Pancreas (tissue), 10 donors: Measurements from ENCODE around the gene DGUOK. TPM values are rescaled to one million over a fixed set of nuclear protein-coding genes. Genes with fewer than 3 reads are reported as not detected.

ENCODE experiments used
- ATAC-seq, 4 donors: fragments of 200-7000 bp; cut with Tn5 transposase; one replicate each; pipeline versions ENCODE4 v1.8.0 to v1.9.1; 2020; ENCODE audit warnings: mild to moderate bottlenecking in 4 of 4, moderate library complexity in 4 of 4
- DNase-seq, 6 donors: peaks; one replicate each; pipeline ENCODE4 v3.0.0-alpha.2; 2020
- FAIRE-seq: peaks from 2 replicates; lab custom pipeline; 2012; peaks lifted over from hg19 to GRCh38; lab: Jason Lieb, UNC
- H3K27ac ChIP-seq, 4 donors: fragments of 200-600 bp; sonication (generic); 1 replicate in 3 of 4; 2 replicates in 1 of 4; pipeline versions ENCODE4 v1.5.0 to v1.8.0; 2020
- H3K27me3 ChIP-seq, 4 donors: fragments of 200-600 bp; one replicate each; pipeline ENCODE4 v1.8.0; 2021
- H3K36me3 ChIP-seq, 3 donors: fragments of 200-600 bp; sonication (generic) in 1 of 3; one replicate each; pipeline versions ENCODE4 v1.5.0 to v1.8.0; 2020 to 2021
- H3K4me1 ChIP-seq, 3 donors: fragments of 200-600 bp; one replicate each; pipeline ENCODE4 v1.8.0; 2021
- H3K4me3 ChIP-seq, 4 donors: fragments of 200-600 bp; sonication (generic) in 2 of 4; one replicate each; pipeline versions ENCODE4 v1.5.0 to v1.8.0; 2020 to 2021
- H3K9me3 ChIP-seq, 4 donors: fragments of 200-600 bp; one replicate each; pipeline ENCODE4 v1.8.0; 2021
- WGBS, 2 donors: extraction: QIAGEN DNeasy Blood & Tissue Kit; methylation state at CpG; one replicate each; pipeline ENCODE4 v1.1.7; 2013; 5-methylcytosine and 5-hydroxymethylcytosine counted together
- intact Hi-C, 3 donors: fragments of 100-400 bp; cut with DNase I; formaldehyde crosslinking; loops; one replicate each; pipeline versions ENCODE4 v1.11.1 to v1.14.2; 2022
- polyA plus RNA-seq, 2 donors: library from polyadenylated mRNA; stranded (reverse); fragments of 200-250 nt; gene quantifications; one replicate each; pipeline ENCODE4 v1.2.3, GENCODE V29; 2013
- total RNA-seq, 6 donors: library from RNA; stranded (reverse); fragmentation: NEBNext Ultra II Directional in 4 of 6; extraction: Animal tissue kit (Norgen Biotek cat#: 25700) in 4 of 6; gene quantifications; one replicate each; pipeline versions ENCODE4 v1.2.1 to v1.2.4, GENCODE V29; 2021 to 2023
- TF ChIP-seq, protein P1 (sequence below), 4 donors: fragments of 200-600 bp; sonication (generic) in 3 of 4; IDR thresholded peaks; one replicate each; pipeline versions ENCODE4 v1.5.0 to v1.8.0; 2021; ENCODE audit warnings: antibody characterized with exemption in 4 of 4
- donor health status: healthy with polysubstance abuse.
- donor health status: DM: no; HTN: no; CAD: no; lungs with moderate emphysema.
- donor health status: DM: no; HTN: no; CAD: no.
- donor health status: control.
- donor health status: control.
- donor health status: Bipolar disorder and iron deficiency.
- donor health status: DM: yes; HTN: yes; CAD: no.
- donor health status: DM: no; HTN: no; CAD: no.
- donor health status: DM: no; HTN: no; CAD: no.
- donor health status: DM: yes; HTN: yes; CAD: no.

The DGUOK gene
- total and polyA plus RNA-seq, 8 donors, result 13.1 to 47.0 (median 17.3) TPM

DNA sequence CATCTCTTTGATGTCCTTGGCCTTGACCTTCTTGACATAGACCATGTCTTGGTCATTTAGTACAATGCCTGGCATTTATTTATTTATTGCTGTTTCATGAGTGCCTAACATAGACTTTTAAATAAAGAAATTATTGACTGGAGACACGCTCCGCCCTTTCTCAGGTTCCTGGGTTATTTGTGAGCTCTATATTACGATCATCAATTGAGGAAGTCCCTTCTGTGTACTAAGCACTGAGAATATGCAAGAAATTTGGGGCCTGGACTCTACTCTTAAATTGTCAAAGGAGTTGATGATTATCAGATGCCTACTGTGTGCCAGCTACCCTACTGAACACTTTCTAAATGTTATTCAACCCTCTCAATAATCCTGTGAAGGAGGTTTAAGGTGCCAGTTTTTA is 38.4 kb downstream of the DGUOK start:
- 97 to 98% methylated on average over 3 of the region's 3 CpGs for WGBS, 2 donors
- H3K27me3 ChIP-seq, result no peaks in the 10 kb centered on the region
- H3K27ac ChIP-seq, result no peak overlapping the region
- no peak for DNase-seq
- intact Hi-C loops, result no loop called here
- H3K36me3 ChIP-seq, result no peaks in the 10 kb centered on the region
- no peaks in the 10 kb centered on the region for H3K4me1 ChIP-seq
- no peak for ATAC-seq
- H3K9me3 ChIP-seq, result no peaks in the 10 kb centered on the region
- FAIRE-seq, result no peak
- TF ChIP-seq, protein P1, sequence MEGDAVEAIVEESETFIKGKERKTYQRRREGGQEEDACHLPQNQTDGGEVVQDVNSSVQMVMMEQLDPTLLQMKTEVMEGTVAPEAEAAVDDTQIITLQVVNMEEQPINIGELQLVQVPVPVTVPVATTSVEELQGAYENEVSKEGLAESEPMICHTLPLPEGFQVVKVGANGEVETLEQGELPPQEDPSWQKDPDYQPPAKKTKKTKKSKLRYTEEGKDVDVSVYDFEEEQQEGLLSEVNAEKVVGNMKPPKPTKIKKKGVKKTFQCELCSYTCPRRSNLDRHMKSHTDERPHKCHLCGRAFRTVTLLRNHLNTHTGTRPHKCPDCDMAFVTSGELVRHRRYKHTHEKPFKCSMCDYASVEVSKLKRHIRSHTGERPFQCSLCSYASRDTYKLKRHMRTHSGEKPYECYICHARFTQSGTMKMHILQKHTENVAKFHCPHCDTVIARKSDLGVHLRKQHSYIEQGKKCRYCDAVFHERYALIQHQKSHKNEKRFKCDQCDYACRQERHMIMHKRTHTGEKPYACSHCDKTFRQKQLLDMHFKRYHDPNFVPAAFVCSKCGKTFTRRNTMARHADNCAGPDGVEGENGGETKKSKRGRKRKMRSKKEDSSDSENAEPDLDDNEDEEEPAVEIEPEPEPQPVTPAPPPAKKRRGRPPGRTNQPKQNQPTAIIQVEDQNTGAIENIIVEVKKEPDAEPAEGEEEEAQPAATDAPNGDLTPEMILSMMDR (IDR thresholded peaks at IDR 0.05), result no peak
- H3K4me3 ChIP-seq, result no peak overlapping the region

DNA sequence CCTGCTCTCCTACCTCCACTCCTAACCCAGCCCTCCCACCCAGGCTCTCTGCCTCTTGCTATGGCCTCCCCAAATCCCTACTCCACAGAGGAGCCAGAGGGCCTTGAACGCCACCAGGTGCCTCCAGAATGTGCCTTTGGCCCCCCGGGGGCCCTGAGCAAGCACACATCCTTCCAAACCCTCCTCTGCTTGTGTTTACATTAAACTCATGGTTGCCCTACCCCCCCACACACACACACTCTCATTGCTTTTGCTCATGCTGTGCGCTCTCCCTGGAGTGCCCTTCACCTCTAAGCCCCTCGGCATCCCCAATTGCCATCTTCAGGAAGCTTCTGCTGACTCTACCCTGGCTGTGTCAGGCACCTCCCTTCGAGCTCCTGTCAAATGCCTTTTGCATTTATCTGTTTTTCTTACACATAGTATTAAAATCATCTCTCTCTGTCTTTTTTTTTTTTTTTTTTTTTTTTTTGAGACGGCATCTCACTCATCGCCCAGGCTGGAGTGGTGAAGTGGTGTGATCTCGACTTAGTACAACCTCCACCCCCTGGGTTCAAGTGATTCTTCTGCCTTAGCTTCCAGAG is 41.8 kb downstream of the DGUOK start:
- Histone ChIP-seq H3K27ac (no peak overlapping the region), H3K36me3 (no peaks in the 10 kb centered on the region), H3K4me1 (peaks cover 6 to 11% (median 9%) of the 10 kb centered on the region in 3 donors), H3K4me3 (no peak overlapping the region), H3K27me3 (no peaks in the 10 kb centered on the region), H3K9me3 (no peaks in the 10 kb centered on the region)
- WGBS, 2 donors, result 90 to 96% methylated on average over 8 of the region's 8 CpGs
- no peak for ATAC-seq
- FAIRE-seq, result no peak
- no peak for DNase-seq
- intact Hi-C loops, result no loop called here
- TF ChIP-seq, protein P1 (IDR thresholded peaks at IDR 0.05), result no peak

DNA sequence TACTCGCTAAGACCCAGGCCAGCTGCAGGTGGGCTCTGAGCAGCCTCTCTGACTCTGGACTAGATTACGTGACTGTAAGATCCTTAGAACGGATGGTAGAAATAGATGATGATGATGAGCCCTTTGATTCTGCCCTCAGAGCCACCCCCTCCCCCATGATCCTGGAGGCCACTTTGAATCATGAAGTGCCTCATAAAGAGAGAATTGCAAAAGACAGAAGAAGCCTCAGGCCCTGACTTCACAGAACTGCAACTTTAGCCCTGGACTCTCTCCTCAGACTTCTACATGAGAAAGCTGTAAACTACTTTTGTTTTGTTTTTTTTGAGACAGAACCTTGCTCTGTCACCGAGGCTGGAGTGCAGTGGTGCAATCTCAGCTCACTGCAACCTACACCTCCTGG is 42.7 kb downstream of the DGUOK start:
- WGBS, 2 donors, result 89 to 90% methylated on average over 4 of the region's 4 CpGs
- intact Hi-C loops, result no loop called here
- DNase-seq, result no peak
- FAIRE-seq, result no peak
- Histone ChIP-seq H3K27ac (no peak overlapping the region), H3K4me3 (no peak overlapping the region), H3K36me3 (no peaks in the 10 kb centered on the region), H3K27me3 (no peaks in the 10 kb centered on the region), H3K4me1 (peaks cover 6 to 11% (median 9%) of the 10 kb centered on the region in 3 donors), H3K9me3 (no peaks in the 10 kb centered on the region)
- TF ChIP-seq, protein P1 (IDR thresholded peaks at IDR 0.05), result no peak
- ATAC-seq, result no peak

DNA sequence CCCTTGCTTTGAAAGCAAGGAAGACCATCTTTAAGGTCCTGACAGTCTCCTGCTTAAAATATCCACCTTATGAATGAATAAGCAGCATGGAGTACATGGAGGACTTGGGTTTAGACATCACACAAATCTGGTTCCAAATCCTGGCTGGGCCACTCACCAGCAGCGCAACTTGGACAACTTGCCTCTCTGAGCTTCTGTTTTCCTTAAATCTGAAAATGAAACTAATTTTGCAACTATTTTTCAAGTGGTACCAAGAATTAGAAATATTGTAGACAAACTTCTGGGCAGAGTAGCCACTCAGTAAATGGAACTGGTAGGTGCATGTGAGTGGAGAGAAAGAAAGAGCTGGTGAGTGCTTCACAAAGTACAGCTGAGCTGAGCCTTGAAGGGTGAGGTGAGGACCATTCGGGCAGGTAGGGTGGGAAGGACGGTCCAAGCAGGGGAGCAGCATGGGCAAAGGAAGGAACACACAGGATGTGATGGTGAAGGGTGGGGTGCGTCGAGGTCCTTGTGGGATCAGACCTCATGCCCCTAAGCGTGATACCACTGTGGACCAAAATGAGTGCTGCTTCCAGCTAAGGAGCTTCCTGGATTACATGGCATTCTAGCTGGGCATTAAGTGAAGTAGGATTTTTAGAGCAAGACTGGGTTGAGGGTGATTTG is 43.6 kb downstream of the DGUOK start:
- no peaks in the 10 kb centered on the region for H3K9me3 ChIP-seq
- WGBS, 2 donors, result 91 to 96% methylated on average over 6 of the region's 6 CpGs
- no peak overlapping the region for H3K4me3 ChIP-seq
- H3K36me3 ChIP-seq, result no peaks in the 10 kb centered on the region
- H3K27ac ChIP-seq, result no peak overlapping the region
- TF ChIP-seq, protein P1 (IDR thresholded peaks at IDR 0.05), result no peak
- DNase-seq, result no peak
- intact Hi-C loops, result no loop called here
- peaks cover 6 to 11% (median 9%) of the 10 kb centered on the region in 3 donors for H3K4me1 ChIP-seq
- no peak for FAIRE-seq
- H3K27me3 ChIP-seq, result no peaks in the 10 kb centered on the region
- peak in 1 of 4 donors; percentile 10 for ATAC-seq
